NCI-H2227 (cell line): ENCODE results near the gene ATAD3A.
"Not testable (repeated sequence)": the region's sequence is repeated elsewhere in the genome, so short reads cannot be mapped to it uniquely, and the experiment has no call there.

ENCODE experiments used
- DNase-seq: peaks from one replicate; lab custom pipeline; 2025; ENCODE audit not compliant: unreplicated experiment; lab: John Stamatoyannopoulos, UW

ATAD3A gene

DNA sequence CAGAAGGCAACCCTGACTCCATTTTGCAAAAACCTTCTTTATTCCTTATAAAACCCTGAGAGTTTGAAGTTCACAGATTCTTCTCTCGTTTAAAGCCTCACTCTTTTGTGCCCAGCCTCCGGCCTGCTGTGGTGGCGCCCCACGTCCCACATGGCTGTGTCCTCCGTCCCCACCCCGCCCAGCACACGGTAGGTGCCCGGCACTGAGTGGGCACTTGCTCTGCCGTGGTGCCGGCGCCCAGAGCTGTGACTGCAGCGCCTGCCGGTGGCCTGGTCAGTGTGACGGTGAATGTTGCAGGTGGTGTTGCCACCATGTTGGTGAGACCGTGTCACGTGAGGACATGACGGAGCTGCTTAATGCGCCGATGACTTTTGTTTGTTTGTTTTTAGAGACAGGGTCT, 9.4 kb downstream of the ATAD3A start:
- DNase-seq = no peak

DNA sequence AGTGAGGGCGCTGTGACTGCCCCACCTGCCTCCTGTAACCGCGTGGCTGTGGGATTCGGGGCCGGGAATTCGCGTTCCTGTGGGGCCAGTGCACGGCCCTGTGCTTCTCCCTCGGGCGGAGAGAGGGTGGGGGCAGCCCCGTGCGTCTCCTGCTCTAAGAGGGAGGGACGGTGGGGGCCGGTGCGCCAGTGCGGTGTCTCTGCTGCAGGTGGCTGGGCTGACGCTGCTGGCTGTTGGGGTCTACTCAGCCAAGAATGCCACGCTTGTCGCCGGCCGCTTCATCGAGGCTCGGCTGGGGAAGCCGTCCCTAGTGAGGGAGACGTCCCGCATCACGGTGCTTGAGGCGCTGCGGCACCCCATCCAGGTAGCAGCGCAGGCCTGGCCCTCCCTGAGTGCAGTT, 10.6 kb downstream of the ATAD3A start:
- not testable (repeated sequence) for DNase-seq

DNA sequence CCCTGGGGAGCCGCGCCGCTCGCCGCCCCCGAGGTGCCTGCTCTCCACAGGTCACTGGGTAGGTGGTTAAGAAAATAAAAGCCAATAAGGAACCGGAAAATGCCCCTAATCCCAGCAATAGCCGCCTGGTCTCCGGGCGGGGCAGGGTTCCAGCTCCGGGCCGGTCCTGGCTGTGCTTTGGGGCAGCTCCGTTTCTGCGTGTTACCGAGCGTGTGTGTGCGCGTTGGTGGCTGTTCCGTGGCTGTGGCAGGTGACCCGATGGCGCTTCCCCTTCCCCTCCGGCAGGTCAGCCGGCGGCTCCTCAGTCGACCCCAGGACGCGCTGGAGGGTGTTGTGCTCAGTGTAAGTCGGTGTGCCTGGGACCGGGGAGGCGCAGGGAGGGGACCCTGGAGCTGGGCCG, 11.3 kb downstream of the ATAD3A start:
- not testable (repeated sequence) for DNase-seq

DNA sequence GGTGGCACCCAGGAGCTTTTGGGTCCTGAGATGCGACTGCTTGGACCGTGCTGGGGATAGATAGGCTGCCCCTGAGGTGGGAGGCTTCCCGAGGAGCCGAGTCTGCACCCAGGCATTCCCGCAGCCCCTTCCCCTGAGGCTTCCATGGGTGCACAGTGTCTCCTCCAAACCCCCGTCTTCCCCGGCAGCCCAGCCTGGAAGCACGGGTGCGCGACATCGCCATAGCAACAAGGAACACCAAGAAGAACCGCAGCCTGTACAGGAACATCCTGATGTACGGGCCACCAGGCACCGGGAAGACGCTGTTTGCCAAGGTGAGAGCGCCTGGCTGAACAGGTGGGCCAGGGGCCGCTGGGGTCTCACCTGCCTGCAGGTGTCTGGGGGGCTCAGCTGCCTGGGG, 11.7 kb downstream of the ATAD3A start:
- DNase-seq = not testable (repeated sequence)

DNA sequence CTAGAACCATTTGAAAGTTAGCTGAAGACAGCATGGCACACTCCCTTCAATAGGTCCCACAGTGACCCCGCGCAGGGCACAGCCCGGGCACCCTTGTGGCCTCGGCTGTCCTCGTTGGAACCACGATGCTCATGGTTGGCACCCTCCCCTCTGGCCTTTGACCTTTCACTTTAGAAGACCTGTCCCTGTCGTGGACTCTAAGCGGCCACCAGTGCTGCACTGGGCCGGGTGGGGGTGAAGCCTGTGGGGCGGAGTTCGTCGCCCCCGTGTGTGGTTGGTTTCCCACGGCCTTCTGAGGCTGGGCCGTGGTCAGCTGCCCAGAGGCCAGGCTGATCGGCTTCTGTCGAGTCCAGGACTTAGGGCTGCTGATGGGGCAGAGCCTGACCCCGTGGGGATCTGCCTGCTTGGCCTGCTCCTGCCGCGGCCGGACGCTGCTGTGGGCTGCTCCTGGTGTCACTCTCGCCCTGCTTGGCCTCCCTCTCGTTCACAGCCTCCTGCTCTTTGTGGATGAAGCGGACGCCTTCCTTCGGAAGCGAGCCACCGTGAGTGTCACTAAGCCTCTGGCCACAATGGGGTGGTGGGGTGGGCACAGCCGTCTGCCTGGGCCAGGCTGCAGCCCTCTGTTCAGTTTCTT, 12.9 kb downstream of the ATAD3A start:
- not testable (repeated sequence) for DNase-seq

DNA sequence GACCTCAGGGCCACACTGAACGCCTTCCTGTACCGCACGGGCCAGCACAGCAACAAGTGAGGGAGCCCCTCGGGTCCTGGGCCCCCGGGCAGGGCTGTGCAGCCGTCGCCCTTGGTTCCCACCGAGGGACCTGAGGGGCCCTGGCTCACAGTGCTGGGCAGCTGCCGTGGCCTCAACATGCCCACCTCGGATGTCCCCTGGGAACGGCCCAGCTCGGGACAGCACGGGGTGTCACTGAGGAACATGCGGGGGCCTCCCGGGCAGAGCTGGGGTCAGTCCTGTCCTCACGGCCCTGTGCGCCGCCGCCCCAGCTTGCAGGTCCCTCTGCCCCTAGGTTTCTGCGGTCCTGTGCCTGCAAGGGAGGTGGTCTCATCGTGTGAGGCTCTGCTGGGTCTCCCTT, 14.5 kb downstream of the ATAD3A start:
- DNase-seq = not testable (repeated sequence)

DNA sequence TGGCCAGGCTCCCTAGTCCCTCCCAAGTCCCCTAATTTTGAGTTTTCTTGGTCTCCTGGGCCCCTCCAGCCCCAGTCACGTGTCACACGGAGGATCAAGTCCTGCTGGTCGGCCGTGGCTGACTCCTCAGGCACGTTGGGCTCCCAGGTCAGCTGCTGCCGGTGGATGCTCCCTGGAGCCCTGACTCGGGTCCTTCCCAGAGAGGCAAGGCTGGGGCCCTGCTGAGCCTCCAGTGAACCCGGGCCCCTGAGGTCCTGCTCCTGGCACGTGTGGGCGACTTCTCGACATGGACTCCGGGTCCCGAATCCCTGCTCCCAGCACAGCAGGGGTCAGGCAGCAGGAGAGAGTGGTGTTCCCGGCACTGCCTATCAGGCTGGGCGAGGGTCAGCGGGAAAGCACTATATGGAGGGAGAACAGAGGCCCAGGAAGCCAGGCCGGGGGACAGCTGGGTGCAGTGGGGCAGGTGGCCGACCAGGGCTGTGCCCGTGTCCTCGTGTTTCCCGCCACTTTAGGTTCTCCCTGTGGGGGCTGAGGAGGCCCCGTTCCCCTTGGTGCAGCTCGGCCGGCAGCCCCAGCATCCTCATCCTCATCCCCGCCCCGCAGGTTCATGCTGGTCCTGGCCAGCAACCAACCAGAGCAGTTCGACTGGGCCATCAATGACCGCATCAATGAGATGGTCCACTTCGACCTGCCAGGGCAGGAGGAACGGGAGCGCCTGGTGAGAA, 15.3 kb downstream of the ATAD3A start:
- DNase-seq = no peak

DNA sequence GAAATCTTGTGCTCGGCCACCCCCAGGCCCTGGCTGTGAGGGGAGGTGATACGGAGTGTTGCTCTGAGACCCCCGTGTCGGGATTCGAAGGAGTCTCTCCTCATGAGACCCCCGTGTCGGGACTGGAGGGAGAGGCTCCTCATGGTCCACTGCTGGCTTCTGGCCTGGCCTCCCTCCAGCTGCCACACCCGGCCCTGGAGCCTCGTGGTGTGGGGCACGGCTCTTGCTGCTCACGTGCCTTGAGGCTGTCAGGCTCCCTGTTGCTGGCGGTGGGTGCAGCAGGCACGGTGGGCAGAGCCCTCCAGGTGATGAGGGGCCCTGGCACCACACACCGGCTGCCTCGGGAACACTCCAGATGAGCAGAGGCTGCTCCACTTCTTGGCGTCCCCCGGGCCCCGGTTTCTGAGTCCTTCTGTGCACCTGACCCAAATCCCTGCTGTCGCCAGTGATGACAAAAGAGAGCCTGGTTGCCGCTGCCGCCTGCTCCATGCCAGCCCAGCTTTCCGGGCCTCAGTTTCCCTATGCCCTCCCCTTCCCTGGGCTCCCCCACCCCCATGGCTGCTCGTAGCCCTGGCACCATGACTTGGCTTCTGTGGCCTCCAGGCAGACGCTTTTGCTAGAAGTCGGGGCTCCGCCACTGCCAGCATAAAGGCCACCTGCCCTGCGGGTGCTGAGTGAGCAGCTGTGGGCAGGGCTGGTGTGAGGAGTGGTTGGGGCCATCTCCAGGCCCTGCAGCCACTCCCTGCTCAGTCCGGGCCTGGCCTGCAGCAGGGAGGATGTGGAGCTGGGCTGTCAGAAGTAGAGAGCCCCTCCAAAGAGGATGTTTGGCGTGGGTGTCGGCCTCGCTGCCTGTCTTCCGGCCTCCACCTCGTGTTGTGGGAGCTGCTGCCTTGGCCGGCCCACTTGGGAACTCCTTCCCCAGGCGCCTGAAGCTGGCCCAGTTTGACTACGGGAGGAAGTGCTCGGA, 16.6 kb downstream of the ATAD3A start:
- DNase-seq = no peak

DNA sequence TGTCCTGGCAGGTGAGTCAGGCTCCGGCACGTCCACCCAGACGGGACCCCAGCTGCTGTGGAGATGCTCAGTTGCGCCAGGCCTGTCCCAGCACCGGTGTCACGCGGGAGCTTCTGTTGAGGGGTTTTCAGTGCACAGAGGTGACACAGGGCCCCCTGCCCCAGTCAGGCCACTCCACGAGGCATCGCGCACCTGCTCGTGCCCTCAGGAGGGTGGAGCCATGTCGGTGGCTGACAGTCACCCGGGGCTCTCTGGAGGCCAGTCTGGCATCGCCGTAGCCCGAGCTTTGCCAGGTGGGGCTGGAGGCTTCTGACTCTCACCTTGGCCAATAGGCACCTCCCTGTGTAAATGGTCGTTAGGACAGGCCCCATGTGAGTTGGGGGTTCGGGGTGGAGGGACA, 17.4 kb downstream of the ATAD3A start:
- DNase-seq = no peak

DNA sequence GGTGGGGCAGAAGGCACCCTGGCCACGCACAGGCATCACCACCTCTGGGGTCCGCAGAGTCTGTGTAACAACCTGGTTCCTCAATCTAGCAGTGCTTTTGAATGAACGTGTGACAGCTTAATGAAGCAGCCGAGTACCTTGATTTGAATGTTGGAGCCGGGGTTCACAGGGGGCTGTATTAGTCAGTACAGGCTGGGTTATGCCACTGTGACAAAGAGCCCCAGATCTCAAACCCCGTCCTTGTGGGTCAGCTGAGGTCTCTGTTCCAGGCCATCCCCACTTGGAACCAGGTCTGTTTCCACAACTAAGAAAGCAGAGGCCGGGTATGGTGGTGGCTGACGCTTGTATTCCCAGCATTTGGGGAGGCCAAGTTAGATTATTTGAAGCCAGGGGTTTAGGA, 18.0 kb downstream of the ATAD3A start:
- no peak for DNase-seq

DNA sequence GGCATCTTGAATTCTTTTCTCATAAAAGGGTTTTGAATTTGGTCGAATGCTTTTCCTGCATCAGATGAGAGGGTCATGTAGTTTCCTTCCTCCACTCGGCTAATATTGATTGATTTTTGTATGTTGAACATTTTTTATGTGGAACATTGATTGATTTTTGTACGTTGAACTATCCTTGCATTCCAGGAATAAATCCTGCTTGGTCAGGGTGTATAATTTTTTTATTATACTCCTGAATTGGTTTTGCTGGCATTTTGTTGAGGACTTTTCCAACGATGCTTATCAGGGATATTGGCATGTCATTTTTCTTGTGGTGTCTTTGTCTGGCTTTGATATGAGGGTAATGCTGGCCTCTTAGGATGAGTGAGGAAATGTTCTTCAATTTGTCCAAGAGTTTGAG, 20.0 kb downstream of the ATAD3A start:
- DNase-seq = no peak

DNA sequence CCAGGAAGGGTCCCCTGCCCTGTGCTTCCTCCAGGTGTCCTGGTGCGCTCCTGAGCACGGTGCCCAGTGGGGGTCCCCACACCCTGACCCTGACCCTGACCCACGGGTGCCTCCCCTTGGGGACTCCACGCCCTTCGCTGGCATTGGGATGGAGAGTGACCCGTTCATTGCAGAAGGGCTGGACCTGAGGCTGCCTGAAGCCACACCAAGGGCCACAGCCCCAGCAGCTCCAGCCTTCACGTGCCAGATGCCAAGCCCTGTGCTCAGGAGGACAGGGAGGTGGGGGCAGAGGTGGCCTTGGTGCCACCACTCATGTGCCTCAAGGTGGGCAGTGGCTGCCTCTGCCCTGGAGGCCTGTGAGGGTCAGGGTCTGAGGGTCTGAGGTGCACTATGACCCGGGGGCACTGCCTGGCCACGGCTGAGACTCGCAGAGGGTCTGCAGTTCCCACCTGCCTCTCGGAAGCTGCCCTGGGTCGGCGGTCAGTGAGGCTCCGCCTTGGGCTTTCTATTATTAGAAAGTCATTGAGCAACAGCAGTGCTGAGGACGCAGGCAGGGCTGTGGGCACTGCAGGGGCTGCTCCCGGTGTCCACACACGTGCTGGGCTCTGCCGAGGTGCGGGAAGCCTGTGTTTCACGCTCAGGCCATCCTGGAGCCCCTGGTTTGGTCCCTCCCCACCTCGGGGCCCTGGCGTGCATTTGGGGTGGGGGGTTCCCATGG, 21.4 kb downstream of the ATAD3A start:
- DNase-seq = not testable (repeated sequence)

DNA sequence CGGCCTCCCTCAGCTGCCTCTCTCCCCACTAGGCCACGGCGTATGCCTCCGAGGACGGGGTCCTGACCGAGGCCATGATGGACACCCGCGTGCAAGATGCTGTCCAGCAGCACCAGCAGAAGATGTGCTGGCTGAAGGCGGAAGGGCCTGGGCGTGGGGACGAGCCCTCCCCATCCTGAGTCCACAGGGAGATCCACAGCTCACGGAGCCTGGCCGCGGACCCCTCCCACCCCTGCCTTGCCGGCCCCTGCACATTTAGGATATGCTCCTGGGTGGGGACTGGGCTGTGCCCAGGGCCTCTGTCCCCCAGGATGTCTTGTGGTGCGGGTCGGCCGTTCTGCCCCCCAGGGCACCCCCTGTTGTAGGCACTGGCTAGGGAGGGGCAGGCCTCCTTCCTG, 21.9 kb downstream of the ATAD3A start:
- DNase-seq = not testable (repeated sequence)

DNA sequence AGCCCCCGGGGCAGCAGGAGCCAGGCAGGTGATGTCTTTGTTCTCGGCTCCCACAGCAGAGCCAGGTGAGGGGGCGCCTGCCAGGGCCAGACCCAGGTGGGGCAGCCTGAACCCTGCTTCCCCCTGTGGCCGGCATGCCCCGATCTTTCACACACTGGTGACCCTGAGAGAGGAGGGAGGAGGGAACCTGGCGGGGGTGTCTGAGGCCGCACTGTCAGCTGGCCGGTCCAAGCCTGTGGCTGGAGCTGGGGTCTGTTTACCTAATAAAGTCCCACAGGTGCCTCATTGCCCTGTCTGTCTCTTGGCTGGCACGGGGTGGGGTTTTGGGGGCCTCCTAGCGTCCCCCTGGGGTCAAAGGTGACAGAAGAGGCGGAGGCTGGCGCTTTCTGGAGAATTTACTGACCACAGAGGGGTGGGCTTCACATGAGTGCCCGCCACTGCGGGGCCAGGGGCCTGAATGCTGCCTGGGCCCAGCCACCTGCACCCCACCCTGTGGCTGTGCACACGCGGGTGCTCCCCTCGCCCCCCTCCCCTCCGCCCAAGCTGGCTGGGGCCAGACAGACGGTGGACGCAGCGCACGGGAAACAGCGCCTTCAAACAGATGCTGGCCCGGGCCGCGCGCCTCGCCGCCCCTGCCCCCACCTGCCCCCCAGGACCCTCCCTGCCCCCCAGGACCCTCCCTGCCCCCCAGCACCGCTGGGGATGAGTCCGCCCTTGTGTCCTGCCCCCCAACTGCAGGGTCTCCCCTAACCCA, 22.6 kb downstream of the ATAD3A start:
- no peak for DNase-seq

DNA sequence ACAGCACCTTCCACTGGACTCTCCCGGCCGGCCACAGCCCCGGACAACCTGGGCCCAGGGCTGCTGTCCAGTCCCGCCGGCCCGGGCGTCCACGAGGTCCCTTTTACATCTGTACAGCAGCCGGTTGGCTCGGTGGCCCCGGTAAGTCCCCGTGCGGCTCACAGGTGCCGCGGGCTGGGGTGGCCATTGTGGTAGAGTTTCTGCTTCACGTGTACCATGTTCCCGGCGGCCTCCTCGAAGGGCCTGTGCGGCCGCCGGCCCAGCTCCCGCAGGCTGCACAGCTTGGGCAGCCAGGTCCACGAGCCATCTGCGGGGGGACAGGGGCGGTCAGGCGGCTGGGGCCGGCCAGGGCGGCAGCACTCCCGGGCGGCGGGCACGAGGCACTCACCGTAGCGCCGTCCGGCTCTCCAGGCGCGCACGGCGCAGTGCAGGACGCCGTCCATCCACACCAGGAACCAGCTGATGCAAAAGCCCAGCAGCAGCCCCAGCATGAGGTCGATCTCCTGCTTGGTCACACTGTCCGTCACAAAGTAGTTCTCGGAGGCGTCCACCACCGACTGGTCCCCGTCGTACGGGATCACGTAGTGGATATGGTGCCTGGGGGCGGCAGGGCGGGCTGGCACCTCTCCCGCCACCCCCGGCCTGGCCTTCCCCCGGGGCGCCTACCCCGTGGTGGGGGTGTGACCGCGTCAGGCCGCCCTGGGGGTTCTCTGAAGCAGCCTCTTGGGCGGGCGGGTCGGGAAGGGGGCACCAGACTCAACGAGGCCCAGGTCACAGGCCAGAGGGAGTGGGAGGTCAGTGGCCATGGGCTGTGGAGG, 23.4 kb downstream of the ATAD3A start:
- no peak for DNase-seq

DNA sequence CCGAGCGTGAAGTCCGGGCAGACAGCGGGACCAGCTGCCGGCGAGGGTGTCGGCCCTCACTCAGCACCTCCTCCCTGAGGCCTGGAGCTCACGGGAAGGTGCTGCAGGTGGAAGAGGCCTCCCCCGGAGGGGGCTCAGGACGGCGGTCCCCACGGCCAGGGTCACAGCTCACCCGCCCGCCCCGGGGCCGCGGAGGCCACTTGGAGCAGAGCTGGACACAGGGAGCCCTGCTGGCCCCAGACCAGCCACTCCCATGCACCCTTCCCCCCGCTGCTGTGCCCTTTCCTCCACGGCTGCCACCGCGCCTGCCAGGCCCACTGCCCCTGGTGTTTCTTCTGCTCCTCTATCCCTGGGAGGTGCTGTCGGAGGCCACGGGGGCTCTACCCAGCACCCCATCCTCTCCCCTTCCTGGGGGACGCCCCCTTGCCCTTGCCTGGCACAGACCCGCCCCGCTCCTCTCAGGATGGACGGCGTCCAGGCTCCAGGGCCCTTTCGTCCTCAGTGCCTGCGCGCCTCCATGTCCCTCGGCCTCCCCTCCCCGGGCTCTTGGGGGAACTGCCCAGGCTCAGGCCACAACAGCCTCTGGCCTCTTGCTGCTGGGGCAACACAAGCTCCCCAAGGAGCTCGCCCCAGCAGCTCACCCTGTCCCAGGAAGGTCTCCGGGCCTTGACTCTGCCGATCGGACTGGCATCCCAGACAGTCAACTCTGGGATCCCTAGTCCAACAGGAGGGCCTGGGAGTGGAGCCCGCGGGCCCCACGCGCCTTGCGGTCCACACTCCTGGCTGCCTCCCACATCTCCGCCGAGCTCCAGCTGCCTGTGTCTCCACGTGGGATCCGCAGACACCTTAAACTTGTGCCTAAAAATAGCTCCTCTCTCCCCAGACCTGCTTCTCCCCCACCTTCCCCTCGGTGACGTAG, 24.3 kb downstream of the ATAD3A start:
- no peak for DNase-seq

DNA sequence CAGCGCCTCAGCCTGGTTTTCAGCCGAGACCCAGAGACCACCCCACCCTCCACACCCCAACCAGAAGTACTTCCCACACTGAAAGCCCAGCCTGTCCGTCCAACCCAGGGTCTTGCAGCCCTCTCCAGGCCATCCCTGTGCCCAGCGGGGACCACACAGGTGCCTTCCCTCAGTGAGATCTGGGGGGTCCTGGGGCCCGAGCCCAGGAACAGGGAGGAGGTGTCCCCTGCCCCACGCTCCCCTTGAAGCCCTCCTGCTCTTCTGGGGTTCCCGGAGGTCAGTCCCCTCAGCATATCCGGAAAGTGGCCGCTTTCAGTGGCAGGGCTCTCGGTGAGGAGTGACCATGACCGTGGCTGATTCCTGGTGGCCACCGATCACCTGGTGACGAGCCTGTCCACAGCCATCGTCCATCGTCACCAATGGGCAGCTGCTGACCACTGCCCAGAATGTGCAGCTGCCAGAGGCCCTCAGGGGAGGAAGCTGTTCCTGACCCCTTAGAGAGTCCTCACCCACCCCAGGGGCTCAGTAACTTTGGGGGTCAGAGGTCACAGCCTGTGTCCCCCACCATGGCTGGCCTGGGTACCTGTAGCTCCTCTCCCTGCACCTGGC, 25.1 kb downstream of the ATAD3A start:
- no peak for DNase-seq

DNA sequence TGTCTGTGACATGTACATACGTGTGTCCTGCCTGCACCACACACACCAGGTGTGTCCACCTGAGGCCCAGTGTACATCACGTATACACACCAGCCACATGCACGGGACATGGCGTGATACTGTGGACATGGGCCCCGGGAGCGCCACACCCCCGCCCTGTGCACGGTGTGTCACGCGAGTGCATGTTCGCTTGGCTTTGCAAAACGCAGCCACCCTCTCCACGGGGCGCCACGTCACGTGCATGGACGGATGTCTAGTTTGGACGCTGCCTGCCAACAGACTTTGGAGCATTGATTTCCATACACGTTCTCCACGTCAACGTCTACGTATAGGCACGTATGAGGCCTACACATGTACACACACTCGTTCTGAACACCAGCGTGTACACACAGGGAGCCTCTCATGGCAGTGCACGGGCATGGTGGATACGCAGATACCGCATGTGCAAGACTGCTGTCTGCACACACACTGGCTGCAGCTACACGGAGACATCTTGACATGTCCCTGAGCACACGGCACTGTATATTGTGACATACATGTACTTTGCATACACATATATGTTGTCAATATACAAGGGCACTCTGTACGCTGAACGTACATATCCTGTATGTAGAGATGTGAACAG, 25.8 kb downstream of the ATAD3A start:
- DNase-seq = no peak
